Vagina (tissue), 2 donors: ENCODE results near the gene NAA10. TPM values are rescaled to one million over a fixed set of nuclear protein-coding genes. Genes with fewer than 3 reads are reported as not detected.

Experiments used
- DNase-seq, 2 donors: peaks; one replicate each; pipeline ENCODE4 v3.0.0-alpha.2; 2017; ENCODE audit errors: extremely low spot score in 2 of 2
- H3K27ac ChIP-seq: fragments of 200-600 bp; sonication (generic); one replicate; pipeline ENCODE4 v1.5.1; 2019
- H3K27me3 ChIP-seq: fragments of 200-600 bp; sonication (generic); one replicate; pipeline ENCODE4 v1.5.1; 2019
- H3K36me3 ChIP-seq, 2 donors: fragments of 200-600 bp; sonication (generic); one replicate each; pipeline ENCODE4 v1.5.1; 2017 to 2019
- H3K4me1 ChIP-seq: fragments of 200-600 bp; sonication (generic); one replicate; pipeline ENCODE4 v1.5.1; 2019
- H3K4me3 ChIP-seq, 2 donors: fragments of 200-600 bp; sonication (generic); 1 replicate in 1 of 2; 2 replicates in 1 of 2; pipeline ENCODE4 v1.5.1; 2016 to 2019
- H3K9me3 ChIP-seq: fragments of 200-600 bp; sonication (generic); one replicate; pipeline ENCODE4 v1.5.1; 2019
- CTCF ChIP-seq, 3 experiments: fragments of 450-650 bp in 2 of 3; fragments of 200-600 bp in 1 of 3; sonication (generic) in 1 of 3; IDR thresholded peaks; one replicate each; pipeline ENCODE4 v1.5.1; 2017 to 2019; ENCODE audit warnings: antibody characterized with exemption in 3 of 3, mild to moderate bottlenecking in 2 of 3, moderate library complexity in 2 of 3
- POLR2A ChIP-seq, 2 donors: fragments of 450-650 bp; IDR thresholded peaks; one replicate each; pipeline ENCODE4 v1.6.1; 2017; ENCODE audit warnings: antibody characterized with exemption in 2 of 2, mild to moderate bottlenecking in 2 of 2, moderate library complexity in 2 of 2
- POLR2AphosphoS5 ChIP-seq, 2 donors: sonication (generic); formaldehyde crosslinking; IDR thresholded peaks; one replicate each; pipeline ENCODE4 v1.9.0; 2017; ENCODE audit warnings: antibody characterized with exemption in 2 of 2, mild to moderate bottlenecking in 2 of 2, low read depth in 1 of 2; ENCODE audit not compliant: insufficient read depth in 1 of 2
- intact Hi-C: fragments of 100-400 bp; cut with DNase I; formaldehyde crosslinking; loops from one replicate; pipeline ENCODE4 v1.15.1; 2023
- total RNA-seq: library from RNA; depleted of rRNA; stranded (reverse); fragments of >200 nt; gene quantifications from one replicate; pipeline ENCODE4 v1.2.3, GENCODE V29; 2016

Gene NAA10
- total RNA-seq, 1 donor from 2014 or later: 66.8 TPM

GRCh38 chrX:153971124-153971449, 36.2 kb upstream of the NAA10 start:
- DNase-seq: no peak
- Histone ChIP-seq H3K9me3 (no peaks in the 10 kb centered on the region), H3K27me3 (no peaks in the 10 kb centered on the region), H3K4me3 (peak overlapping the region; percentile 75 to 94), H3K36me3 (no peaks in the 10 kb centered on the region), H3K27ac (peak overlapping the region; percentile 97), H3K4me1 (peaks cover 60% of the 10 kb centered on the region)
- TF ChIP-seq POLR2AphosphoS5 (IDR thresholded peaks at IDR 0.05; ENCODE audit: insufficient read depth in 1 of 2, low read depth in 1 of 2) (peak; percentile 24 to 84), CTCF (IDR thresholded peaks at IDR 0.05) (no peak), POLR2A (IDR thresholded peaks at IDR 0.05) (peak in 1 of 2 donors; percentile 31)
- intact Hi-C loops: no loop called here

- intact Hi-C loops: no loop called here
- peak overlapping the region; percentile 97 for H3K27ac ChIP-seq
Measured at GRCh38 chrX:153970357-153971123, 35.7 kb upstream of the NAA10 start.

GRCh38 chrX:153969904-153970356, 35.1 kb upstream of the NAA10 start:
- Histone ChIP-seq H3K27ac (peak overlapping the region; percentile 97), H3K36me3 (no peaks in the 10 kb centered on the region), H3K4me3 (peak overlapping the region; percentile 75 to 94), H3K4me1 (peaks cover 69% of the 10 kb centered on the region), H3K9me3 (no peaks in the 10 kb centered on the region), H3K27me3 (no peaks in the 10 kb centered on the region)
- TF ChIP-seq CTCF (IDR thresholded peaks at IDR 0.05) (no peak), POLR2AphosphoS5 (IDR thresholded peaks at IDR 0.05; ENCODE audit: insufficient read depth in 1 of 2, low read depth in 1 of 2) (no peak), POLR2A (IDR thresholded peaks at IDR 0.05) (no peak)
- DNase-seq: no peak
- intact Hi-C loops: no loop called here

More at GRCh38 chrX:153970357-153971123, 35.7 kb upstream of the NAA10 start:
- peaks cover 66% of the 10 kb centered on the region for H3K4me1 ChIP-seq
- peak overlapping the region; percentile 75 to 94 for H3K4me3 ChIP-seq
- no peaks in the 10 kb centered on the region for H3K9me3 ChIP-seq
- no peaks in the 10 kb centered on the region for H3K36me3 ChIP-seq
- DNase-seq: peak in 1 of 2 donors; percentile 93
- no peaks in the 10 kb centered on the region for H3K27me3 ChIP-seq
- TF ChIP-seq POLR2A (IDR thresholded peaks at IDR 0.05) (no peak), POLR2AphosphoS5 (IDR thresholded peaks at IDR 0.05; ENCODE audit: insufficient read depth in 1 of 2, low read depth in 1 of 2) (no peak)

GRCh38 chrX:153969125-153969903, 34.5 kb upstream of the NAA10 start:
- peaks cover 64% of the 10 kb centered on the region for H3K4me1 ChIP-seq
- H3K27ac ChIP-seq: peak overlapping the region; percentile 97
- no peaks in the 10 kb centered on the region for H3K9me3 ChIP-seq
- no peaks in the 10 kb centered on the region for H3K27me3 ChIP-seq
- intact Hi-C loops: no loop called here
- H3K36me3 ChIP-seq: no peaks in the 10 kb centered on the region
- TF ChIP-seq CTCF (IDR thresholded peaks at IDR 0.05): no peak
- TF ChIP-seq POLR2A (IDR thresholded peaks at IDR 0.05): no peak
- TF ChIP-seq POLR2AphosphoS5 (IDR thresholded peaks at IDR 0.05; ENCODE audit: insufficient read depth in 1 of 2, low read depth in 1 of 2): no peak
- DNase-seq: no peak
- H3K4me3 ChIP-seq: peak overlapping the region; percentile 75 to 94

GRCh38 chrX:153968754-153969124, 33.9 kb upstream of the NAA10 start:
- no peak for TF ChIP-seq POLR2A (IDR thresholded peaks at IDR 0.05)
- Histone ChIP-seq H3K36me3 (peaks cover 0 to 6% of the 10 kb centered on the region in 2 donors), H3K9me3 (no peaks in the 10 kb centered on the region), H3K27me3 (no peaks in the 10 kb centered on the region), H3K4me3 (peak overlapping the region; percentile 75 to 94), H3K4me1 (peaks cover 58% of the 10 kb centered on the region), H3K27ac (peak overlapping the region; percentile 97)
- no peak for DNase-seq
- intact Hi-C loops: no loop called here
